Measurements from ENCODE around the gene HAUS8. TPM values are rescaled to one million over a fixed set of nuclear protein-coding genes. Genes with fewer than 3 reads are reported as not detected.

The HAUS8 gene
- total RNA-seq, 1 experiment from 2014 or later: 66.4 TPM

DNA sequence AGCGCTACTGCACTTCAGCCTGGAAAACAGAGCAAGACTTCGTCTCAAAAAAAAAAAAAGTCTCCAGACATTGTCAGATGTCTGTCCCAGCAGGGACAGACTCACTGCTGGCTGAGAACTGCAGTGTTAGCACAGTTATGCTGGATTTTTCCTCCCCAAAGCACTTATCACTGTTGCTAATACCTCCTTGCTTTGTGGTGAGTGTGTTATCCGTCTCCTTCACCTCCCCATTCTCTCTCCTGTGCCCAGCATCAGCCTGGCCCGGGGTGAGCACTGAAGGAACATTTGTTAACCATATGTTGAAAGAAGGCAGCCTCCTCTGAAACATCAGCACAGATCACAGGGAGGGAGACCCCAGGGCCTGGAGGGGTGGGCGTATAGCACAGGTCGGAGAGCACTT is 11.6 kb upstream of the HAUS8 start:
- H3K4me3 ChIP-seq (ENCODE audit: low read depth, low read length, poor library complexity, severe bottlenecking): no peak overlapping the region

DNA sequence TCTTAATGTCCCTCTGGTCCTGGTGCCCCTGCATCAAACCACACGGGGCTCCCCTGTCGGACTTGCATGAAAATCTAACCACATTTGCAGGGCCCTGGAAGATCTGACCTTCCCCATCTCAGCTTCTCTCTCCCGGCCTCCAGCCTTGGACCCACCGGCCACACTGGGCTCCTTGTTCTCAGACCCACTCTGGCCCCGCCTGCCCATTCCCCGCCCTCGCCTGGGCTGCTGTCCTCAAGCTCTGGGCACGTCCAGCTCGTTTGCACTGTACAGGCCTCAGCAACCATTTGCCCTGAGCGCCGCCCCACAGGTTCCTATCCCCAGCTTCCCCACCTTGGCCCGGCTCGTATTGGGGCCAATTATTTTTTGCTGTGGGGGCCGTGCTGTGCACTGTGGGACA is 10.9 kb upstream of the HAUS8 start:
- H3K27me3 ChIP-seq (replicated peaks; ENCODE audit: insufficient read depth, low read depth, low read length, poor library complexity): no peaks in the 10 kb centered on the region
- DNase-seq (ENCODE audit: low spot score): no peak
- H3K27ac ChIP-seq (ENCODE audit: low read depth, low read length, poor library complexity, severe bottlenecking): no peak overlapping the region
- CTCF ChIA-PET: no interaction called here
- H3K9me3 ChIP-seq (ENCODE audit: low read depth, low read length, poor library complexity, severe bottlenecking): no peaks in the 10 kb centered on the region
- no peaks in the 10 kb centered on the region for H3K4me1 ChIP-seq (ENCODE audit: insufficient read depth, low read length, poor library complexity, severe bottlenecking)
- BruUV-seq (replicated peaks): no TSS peak
- POLR2A ChIA-PET (ENCODE audit: low non-redundant PET): no interaction called here
- H3K4me3 ChIP-seq (ENCODE audit: low read depth, low read length, poor library complexity, severe bottlenecking): no peak overlapping the region
- TF ChIP-seq, protein P1, sequence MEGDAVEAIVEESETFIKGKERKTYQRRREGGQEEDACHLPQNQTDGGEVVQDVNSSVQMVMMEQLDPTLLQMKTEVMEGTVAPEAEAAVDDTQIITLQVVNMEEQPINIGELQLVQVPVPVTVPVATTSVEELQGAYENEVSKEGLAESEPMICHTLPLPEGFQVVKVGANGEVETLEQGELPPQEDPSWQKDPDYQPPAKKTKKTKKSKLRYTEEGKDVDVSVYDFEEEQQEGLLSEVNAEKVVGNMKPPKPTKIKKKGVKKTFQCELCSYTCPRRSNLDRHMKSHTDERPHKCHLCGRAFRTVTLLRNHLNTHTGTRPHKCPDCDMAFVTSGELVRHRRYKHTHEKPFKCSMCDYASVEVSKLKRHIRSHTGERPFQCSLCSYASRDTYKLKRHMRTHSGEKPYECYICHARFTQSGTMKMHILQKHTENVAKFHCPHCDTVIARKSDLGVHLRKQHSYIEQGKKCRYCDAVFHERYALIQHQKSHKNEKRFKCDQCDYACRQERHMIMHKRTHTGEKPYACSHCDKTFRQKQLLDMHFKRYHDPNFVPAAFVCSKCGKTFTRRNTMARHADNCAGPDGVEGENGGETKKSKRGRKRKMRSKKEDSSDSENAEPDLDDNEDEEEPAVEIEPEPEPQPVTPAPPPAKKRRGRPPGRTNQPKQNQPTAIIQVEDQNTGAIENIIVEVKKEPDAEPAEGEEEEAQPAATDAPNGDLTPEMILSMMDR (conservative IDR thresholded peaks at IDR 0.05; ENCODE audit: low read depth, low read length): no peak
- no peak for TF ChIP-seq EZH2 (IDR thresholded peaks at IDR 0.05; ENCODE audit: borderline replicate concordance, low read depth, low read length, poor library complexity, severe bottlenecking)
- peaks cover 3% of the 10 kb centered on the region for H3K36me3 ChIP-seq (ENCODE audit: insufficient read depth, low read length, poor library complexity, severe bottlenecking)
- intact Hi-C loops (cut with micrococcal nuclease; ENCODE audit: unreplicated experiment): no loop called here

More for the DNA sequence above, 11.6 kb upstream of the HAUS8 start:
- H3K27me3 ChIP-seq (replicated peaks; ENCODE audit: insufficient read depth, low read depth, low read length, poor library complexity): no peaks in the 10 kb centered on the region
- no peak for TF ChIP-seq EZH2 (IDR thresholded peaks at IDR 0.05; ENCODE audit: borderline replicate concordance, low read depth, low read length, poor library complexity, severe bottlenecking)
- TF ChIP-seq, protein P1 (conservative IDR thresholded peaks at IDR 0.05; ENCODE audit: low read depth, low read length): no peak
- no peak overlapping the region for H3K27ac ChIP-seq (ENCODE audit: low read depth, low read length, poor library complexity, severe bottlenecking)
- ChIA-PET POLR2A (ENCODE audit: low non-redundant PET) (no interaction called here), CTCF (no interaction called here)
- H3K9me3 ChIP-seq (ENCODE audit: low read depth, low read length, poor library complexity, severe bottlenecking): no peaks in the 10 kb centered on the region
- H3K4me1 ChIP-seq (ENCODE audit: insufficient read depth, low read length, poor library complexity, severe bottlenecking): no peaks in the 10 kb centered on the region
- intact Hi-C loops (cut with micrococcal nuclease; ENCODE audit: unreplicated experiment): no loop called here
- no peak for DNase-seq (ENCODE audit: low spot score)
- BruUV-seq (replicated peaks): no TSS peak
- peaks cover 3% of the 10 kb centered on the region for H3K36me3 ChIP-seq (ENCODE audit: insufficient read depth, low read length, poor library complexity, severe bottlenecking)

DNA sequence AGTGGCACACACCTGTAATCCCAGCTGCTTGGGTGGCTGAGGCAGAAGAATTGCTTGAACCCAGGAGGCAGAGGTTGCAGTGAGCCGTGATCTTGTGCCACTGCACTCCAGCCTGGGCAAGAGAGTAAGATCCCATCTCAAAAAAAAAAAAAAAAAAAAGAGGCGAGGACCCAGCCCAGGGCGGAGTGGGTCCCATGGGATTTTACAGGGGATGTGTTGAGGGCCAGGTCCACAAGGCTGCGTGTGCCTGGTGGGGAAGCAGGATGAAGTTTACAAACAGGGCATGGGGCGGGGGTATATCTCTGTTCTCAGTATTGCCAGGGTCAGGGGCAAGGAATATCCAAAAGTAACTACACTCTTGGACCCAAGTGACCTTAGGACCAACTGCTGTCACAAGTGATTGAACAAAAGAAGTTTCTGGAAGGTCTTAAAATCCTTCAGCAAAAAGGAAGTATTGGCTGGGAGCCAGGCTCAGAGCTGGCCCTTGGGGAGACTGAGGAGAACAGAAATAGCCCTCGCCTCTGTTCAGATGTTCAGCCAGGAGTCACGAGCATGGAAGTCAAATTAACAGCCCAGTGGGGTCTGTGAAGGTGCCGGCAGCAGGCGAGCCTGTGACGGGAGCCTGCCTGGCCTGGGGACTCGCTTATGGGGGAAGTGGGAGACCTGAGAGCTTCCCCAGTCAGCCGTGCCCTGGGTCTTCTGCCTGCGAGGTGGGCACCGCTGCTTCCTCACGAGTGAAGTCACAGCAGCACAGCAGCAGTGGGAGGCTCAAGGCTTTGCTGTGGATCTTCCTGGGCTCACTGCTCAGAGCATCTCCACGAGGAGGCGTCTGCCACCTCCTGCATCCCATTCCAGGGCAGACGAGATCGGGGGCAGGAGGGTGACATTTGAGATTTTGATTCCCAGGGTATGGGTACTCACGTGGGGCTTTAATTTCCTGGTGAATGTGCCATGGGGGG is 6.7 kb upstream of the HAUS8 start:
- CTCF ChIA-PET: no interaction called here

More for the DNA sequence above, 6.7 kb upstream of the HAUS8 start:
- DNase-seq (ENCODE audit: low spot score): no peak
- intact Hi-C loops (cut with micrococcal nuclease; ENCODE audit: unreplicated experiment): no loop called here
- Histone ChIP-seq H3K9me3 (ENCODE audit: low read depth, low read length, poor library complexity, severe bottlenecking) (no peaks in the 10 kb centered on the region), H3K27ac (ENCODE audit: low read depth, low read length, poor library complexity, severe bottlenecking) (peak overlapping the region; percentile 31), H3K36me3 (ENCODE audit: insufficient read depth, low read length, poor library complexity, severe bottlenecking) (no peaks in the 10 kb centered on the region), H3K27me3 (replicated peaks; ENCODE audit: insufficient read depth, low read depth, low read length, poor library complexity) (no peaks in the 10 kb centered on the region), H3K4me1 (ENCODE audit: insufficient read depth, low read length, poor library complexity, severe bottlenecking) (peaks cover 4% of the 10 kb centered on the region), H3K4me3 (ENCODE audit: low read depth, low read length, poor library complexity, severe bottlenecking) (no peak overlapping the region)
- no peak for TF ChIP-seq EZH2 (IDR thresholded peaks at IDR 0.05; ENCODE audit: borderline replicate concordance, low read depth, low read length, poor library complexity, severe bottlenecking)
- TF ChIP-seq, protein P1 (conservative IDR thresholded peaks at IDR 0.05; ENCODE audit: low read depth, low read length): no peak
- POLR2A ChIA-PET (ENCODE audit: low non-redundant PET): no interaction called here
- no TSS peak for BruUV-seq (replicated peaks)

Data from A673 (cell line).